Measurements from ENCODE around the gene BMP7.

GRCh38 chr20:57240581-57241362 lies 25.7 kb downstream of the BMP7 start:
- TF ChIP-seq, protein P1, sequence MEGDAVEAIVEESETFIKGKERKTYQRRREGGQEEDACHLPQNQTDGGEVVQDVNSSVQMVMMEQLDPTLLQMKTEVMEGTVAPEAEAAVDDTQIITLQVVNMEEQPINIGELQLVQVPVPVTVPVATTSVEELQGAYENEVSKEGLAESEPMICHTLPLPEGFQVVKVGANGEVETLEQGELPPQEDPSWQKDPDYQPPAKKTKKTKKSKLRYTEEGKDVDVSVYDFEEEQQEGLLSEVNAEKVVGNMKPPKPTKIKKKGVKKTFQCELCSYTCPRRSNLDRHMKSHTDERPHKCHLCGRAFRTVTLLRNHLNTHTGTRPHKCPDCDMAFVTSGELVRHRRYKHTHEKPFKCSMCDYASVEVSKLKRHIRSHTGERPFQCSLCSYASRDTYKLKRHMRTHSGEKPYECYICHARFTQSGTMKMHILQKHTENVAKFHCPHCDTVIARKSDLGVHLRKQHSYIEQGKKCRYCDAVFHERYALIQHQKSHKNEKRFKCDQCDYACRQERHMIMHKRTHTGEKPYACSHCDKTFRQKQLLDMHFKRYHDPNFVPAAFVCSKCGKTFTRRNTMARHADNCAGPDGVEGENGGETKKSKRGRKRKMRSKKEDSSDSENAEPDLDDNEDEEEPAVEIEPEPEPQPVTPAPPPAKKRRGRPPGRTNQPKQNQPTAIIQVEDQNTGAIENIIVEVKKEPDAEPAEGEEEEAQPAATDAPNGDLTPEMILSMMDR (conservative IDR thresholded peaks at IDR 0.05; ENCODE audit: low read length): no peak
- TF ChIP-seq EZH2phosphoT487 (IDR thresholded peaks at IDR 0.05; ENCODE audit: borderline replicate concordance, low read depth, low read length): no peak

All from OCI-LY7 (cell line).